HG02943 (cell line): ENCODE data around the gene MOGAT1.
"Not testable (repeated sequence)": the region's sequence is repeated elsewhere in the genome, so short reads cannot be mapped to it uniquely, and the experiment has no call there.

Source experiments
- ATAC-seq: cut with Tn5 transposase; IDR thresholded peaks from one replicate; pipeline ENCODE4 v1.9.1; 2021; ENCODE audit warnings: mild to moderate bottlenecking, low read depth, moderate library complexity; ENCODE audit not compliant: unreplicated experiment

MOGAT1 gene

DNA sequence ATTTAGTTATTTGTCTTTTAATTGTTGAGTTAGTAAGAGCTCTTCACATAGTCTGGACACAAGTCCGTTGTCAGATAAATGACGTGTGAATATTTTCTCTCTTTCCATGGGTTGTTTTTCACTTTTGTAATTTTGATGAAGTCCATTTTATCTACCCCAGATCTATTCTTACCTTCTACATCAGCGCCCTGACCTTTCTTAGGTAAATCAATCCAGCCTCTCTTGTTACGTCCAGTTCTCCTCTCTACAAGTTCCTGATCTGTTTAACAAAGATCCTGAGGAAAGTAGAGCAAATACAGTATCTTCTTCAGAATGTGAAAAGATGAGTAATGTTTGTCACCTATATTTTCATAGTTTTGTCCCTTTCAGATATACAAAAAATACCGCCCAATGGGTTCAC is 66.9 kb downstream of the MOGAT1 start:
- ATAC-seq = no peak

DNA sequence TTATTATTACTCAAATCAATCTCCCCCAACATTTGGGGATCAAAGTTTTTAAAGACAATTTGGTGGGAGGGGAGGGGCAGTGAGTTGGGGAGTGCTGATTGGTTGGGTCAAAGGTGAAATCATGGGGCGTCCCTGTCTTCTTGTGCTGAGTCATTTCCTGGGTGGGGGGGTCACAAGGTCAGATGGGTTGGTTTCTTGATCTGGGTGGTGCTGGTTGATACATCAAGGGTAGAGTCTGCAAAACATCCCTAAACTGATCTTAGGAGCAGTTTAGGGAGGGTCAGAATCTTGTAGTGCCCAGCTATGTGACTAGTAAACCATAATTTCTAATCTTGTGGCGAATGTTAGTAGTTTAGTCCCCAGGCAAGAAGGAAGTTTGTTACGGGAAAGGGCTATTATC is 67.4 kb downstream of the MOGAT1 start:
- ATAC-seq = no peak

- ATAC-seq = no peak
Measured at GRCh38 chr2:222739939-222740338, 68.5 kb downstream of the MOGAT1 start.

DNA sequence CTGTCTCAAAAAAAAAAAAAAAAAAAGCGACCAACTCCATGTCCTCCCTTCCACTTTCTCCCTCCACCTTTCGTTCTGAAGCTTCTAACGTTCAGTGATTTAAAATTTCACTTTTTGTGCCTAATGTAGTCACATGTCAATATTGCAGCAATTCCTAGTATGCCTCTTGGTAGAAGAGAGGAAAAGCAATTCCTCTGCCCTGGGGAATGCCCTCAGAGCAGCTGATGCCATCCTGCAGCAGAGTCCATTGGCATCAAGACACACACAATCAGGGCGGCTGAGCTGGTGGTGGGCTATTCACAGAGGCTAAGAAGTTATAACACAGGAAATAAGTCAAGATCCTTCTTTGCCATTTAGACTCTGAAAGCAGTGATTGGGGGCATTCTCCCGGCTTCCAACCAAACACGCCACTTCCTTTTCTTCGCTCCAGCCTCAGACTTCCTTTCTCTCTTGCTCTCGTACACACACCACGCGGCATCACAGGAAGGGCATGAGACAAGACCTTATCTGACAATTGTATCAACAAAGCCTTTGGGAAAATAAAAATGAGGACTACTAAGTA is 71.9 kb downstream of the MOGAT1 start:
- no peak for ATAC-seq

GRCh38 chr2:222745836-222746559 is 74.5 kb downstream of the MOGAT1 start:
- ATAC-seq = no peak

DNA sequence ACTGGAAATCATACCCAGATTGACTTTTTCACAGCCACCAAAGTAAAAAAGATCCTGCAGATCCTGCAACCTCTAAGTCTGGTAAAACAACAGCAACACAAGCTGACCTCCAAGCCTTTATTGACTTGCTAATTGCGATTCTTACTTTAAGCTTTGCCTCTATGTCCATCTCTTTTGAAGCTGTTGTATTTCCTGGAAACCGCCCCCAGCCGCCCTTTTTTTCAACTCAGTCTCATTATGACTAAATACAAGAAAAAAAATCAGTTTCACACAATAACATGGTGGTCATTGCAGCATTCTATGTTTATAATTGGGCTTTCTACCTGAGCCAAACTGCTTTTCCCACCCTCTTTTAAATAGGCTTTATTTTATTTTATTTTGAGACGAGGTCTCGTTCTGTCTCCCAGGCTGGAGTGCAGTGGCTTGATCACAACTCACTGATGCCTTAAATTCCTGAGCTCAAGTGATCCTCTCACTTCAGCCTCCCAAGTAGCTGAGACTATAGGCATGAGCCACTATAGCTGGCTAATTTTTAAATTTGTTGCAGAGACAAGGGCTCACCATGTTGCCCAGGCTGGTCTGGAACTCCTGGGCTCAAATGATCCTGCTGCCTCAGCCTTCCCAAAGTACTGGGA is 76.2 kb downstream of the MOGAT1 start:
- no peak for ATAC-seq

DNA sequence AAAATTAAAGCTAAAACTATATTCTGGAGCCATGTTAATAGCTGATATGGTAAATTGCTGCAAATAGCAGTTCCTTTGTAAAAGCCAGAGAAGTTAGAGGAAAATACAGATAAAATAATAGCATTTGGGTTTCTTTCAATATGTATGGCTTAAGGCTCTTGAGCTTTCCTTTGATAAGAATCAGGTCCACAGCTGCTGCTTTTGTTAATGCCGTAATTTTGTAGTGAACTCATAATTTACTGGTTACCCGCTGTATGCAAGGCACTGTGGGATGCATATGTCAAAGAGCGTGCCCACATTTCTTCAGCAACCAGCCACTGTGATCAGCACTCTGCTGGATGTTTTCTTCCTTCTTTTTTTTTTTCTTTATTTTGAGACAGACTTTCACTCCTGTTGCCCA is 79.1 kb downstream of the MOGAT1 start:
- ATAC-seq = no peak

- no peak for ATAC-seq
Measured at GRCh38 chr2:222751238-222751637, 79.8 kb downstream of the MOGAT1 start.

DNA sequence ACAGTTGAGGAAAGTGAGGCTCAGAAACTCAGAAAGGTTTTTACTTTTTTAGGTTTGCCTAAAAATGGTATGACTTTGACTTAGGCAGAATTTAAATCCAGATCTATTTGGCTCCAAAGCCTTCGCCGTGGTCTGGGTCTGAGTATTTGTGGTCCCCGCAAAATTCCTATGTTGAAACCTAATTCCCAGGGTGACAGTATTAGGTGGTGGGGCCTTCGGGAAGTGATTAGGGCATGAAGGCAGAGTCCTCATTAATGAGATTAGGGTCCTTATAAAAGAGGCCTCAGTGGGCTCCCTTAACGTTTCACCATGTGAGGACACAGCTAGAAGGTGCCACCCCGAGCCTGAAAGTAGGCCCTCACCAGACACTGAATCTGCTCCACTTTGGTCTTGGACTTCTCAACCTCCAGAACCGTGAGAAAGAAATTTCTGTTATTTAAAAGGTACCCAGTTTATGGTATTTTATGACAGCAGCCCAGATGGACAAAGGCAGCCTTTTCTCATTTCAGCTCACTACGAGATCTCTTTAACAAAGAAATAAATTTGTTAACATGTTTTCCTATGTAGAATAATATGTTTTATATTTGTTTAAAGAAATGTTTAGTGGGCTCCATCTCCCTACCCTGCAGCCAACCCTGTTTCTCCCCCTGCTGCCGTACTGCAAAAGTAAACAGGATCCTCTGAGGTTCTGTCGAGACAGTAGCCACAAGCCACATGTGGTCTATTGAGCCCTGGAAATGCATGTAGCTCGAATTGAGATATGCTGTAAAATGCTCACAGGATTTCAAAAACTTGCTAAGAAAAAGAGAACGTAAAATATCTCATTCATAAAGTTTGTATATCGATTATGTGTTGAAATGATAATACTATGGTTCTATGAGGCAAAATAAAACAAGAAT is 80.6 kb downstream of the MOGAT1 start:
- ATAC-seq = no peak

GRCh38 chr2:222752746-222753145 is 81.3 kb downstream of the MOGAT1 start:
- no peak for ATAC-seq

DNA sequence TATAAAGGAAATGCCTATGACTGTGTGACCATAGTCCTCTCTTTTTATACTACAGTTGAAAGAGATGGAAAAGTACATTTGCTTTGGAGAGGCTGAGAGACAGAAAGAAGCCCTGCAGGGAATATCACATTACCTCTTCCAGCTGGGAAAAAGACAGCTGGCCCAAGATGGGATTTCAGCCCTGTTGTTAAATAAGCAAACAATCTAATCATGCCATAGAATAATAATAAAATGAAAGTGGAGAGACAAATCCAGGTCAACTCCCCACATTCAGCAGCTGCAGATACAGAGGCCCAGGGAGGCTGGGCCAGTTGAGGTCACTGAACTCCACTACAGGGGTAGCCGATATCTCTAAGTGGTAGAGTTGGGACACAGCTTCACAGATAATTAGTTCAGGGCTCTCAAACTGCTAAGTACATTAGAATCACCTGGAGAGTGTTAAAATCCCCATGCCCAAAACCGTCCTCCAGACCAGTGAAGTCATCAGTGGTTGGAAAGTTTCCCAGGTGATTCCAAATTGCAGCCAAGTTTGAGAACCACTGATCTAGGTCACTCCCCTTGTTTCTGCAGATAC is 81.9 kb downstream of the MOGAT1 start:
- no peak for ATAC-seq

- ATAC-seq = no peak
Measured at GRCh38 chr2:222754324-222754930, 83.0 kb downstream of the MOGAT1 start.

GRCh38 chr2:222755593-222755992 is 84.1 kb downstream of the MOGAT1 start:
- ATAC-seq = not testable (repeated sequence)

- no peak for ATAC-seq
Measured at GRCh38 chr2:222756362-222756831, 84.9 kb downstream of the MOGAT1 start.

DNA sequence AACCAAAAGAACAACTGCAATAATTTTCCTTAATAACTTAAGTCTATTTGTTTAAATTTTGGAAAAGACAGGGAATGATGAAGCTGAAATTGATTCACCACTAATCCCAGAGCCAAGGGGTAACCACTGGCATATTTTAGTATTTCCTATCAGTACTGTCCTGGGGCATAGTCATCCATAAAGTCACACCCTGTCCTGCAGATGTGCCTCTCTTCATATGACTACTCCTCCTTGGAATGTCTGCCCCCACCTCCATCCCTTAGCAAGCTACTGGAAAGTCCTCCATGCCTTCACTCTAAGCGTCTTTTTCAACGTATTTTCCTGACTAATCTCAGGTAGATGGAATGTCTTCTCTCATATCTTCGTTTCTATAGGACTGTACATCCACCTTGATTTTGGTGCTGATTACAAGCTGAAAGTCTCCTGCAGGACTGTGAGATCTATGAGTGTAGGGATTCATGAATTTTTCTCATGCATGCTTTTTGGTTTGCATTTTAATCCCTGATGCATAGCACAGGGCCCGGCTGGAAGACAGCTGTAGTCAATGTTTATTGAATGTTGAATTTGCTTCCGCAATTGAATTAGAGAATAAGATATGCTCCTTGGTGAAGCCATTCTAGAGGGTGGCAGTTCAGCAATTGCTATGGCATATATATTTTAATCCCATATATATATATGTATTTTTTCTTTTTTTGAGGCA is 85.6 kb downstream of the MOGAT1 start:
- no peak for ATAC-seq
